ENCODE results near the gene NOP10. TPM values are rescaled to one million over a fixed set of nuclear protein-coding genes. Genes with fewer than 3 reads are reported as not detected.
A peak's percentile ranks its signal among the peaks of the same experiment; 100 is the strongest.

NOP10 gene
- total RNA-seq, 1 donor = 190 TPM

DNA sequence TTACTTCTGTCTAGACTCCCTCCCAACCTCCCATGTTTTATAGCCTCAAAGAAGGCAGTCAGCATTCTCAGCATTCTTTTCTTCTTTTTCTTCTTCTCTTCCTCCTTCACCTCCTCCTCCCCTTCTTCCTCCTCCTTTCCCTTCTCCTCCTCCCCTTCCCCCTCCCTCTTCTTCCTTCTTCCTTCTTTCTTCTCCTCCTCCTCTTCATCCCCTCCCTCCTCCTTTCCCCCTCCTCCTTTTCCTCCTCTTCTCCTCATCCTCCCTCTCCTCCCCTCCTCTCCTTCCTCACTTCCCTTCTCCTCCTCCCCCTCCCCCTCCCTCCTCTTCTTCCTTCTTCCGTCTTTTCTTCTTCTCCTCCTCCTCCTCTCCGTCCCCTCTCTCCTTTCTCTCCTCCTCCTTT is 27.7 kb upstream of the NOP10 start:
- no peak overlapping the region for H3K4me3 ChIP-seq (ENCODE audit: low read depth, low read length)
- no peak for DNase-seq (ENCODE audit: low read depth)
- TF ChIP-seq, protein P1, sequence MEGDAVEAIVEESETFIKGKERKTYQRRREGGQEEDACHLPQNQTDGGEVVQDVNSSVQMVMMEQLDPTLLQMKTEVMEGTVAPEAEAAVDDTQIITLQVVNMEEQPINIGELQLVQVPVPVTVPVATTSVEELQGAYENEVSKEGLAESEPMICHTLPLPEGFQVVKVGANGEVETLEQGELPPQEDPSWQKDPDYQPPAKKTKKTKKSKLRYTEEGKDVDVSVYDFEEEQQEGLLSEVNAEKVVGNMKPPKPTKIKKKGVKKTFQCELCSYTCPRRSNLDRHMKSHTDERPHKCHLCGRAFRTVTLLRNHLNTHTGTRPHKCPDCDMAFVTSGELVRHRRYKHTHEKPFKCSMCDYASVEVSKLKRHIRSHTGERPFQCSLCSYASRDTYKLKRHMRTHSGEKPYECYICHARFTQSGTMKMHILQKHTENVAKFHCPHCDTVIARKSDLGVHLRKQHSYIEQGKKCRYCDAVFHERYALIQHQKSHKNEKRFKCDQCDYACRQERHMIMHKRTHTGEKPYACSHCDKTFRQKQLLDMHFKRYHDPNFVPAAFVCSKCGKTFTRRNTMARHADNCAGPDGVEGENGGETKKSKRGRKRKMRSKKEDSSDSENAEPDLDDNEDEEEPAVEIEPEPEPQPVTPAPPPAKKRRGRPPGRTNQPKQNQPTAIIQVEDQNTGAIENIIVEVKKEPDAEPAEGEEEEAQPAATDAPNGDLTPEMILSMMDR (IDR thresholded peaks at IDR 0.05; ENCODE audit: insufficient read depth, low read depth, low read length) = no peak

DNA sequence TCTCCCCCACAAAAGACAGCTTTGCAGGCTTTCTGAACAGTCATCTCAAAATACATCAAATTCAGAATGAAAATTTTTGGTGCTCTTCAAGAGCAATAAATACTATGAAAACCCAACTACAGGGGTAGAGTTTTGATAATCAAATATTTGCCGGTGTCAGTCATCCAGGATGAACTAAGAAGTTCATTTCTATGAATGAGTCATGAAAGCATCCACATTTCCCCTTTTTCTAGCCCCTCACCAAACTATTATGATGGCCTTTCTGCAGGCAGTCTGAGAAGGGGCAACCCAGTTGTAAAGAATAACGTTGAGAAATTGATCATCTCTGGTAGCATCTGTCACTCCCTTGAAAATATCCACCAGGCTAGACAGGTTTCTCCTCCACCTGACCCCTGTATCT is 27.2 kb upstream of the NOP10 start:
- H3K4me3 ChIP-seq (ENCODE audit: low read depth, low read length) = no peak overlapping the region
- DNase-seq (ENCODE audit: low read depth) = no peak
- TF ChIP-seq, protein P1 (IDR thresholded peaks at IDR 0.05; ENCODE audit: insufficient read depth, low read depth, low read length) = no peak

DNA sequence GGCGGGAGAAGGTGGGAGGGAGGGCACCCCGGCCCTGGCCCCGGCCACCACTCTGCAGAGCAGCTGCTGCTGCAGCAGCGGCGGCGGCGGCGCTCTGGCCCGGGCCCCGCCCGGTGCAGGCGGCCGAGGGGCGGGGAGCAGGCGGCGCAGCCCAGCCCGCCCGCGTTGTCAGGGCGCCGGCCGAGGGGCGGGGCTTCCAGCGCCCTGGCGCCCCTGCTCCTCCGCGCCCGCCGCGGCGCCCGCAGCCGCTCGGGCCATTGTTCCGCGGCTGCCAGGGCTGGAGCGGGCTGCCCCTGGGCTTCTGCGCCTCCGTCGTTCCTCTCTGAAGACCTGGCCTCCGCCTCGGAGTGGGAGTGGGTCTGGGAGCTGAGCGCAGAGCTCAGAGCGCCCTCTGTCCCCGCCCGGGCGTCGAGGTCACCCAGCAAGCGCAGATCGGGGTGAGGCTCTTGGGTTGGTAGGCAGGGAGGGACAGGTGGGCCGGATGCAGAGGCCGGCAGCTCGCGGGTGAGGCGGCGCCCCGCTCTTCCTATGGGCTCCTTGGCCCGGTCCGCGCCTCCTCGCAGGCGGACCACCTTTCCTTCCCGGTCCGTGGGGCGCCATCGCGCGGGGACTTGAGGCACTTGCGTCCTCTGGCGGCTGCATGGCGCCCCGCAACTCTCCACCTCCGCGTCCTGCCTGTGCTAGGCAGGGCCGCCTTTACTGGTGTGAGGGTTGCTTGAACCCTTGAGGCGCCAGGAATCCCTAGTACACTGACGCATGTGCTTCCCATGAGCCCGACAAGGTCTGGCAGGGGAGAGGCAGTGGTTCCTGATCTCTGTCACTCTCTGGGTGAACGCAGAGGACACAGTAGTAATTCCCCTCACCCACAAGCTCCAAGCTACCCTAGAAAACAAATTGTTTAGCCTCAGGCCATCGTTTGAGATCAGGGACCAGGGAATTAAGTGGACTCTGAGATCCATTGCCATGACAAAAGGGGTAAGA is 24.5 kb upstream of the NOP10 start, which contains the start of gene LPCAT4:
Gene LPCAT4 (minus strand): TSS at position 96 of the 981 bp plus-strand sequence. CDS start 96 bp downstream, outside the sequence.
- TF ChIP-seq, protein P1 (IDR thresholded peaks at IDR 0.05; ENCODE audit: insufficient read depth, low read depth, low read length) = peak; percentile 93
- DNase-seq (ENCODE audit: low read depth) = peak; percentile 86
- H3K4me3 ChIP-seq (ENCODE audit: low read depth, low read length) = peak within 1 kb of the TSS; percentile 93

DNA sequence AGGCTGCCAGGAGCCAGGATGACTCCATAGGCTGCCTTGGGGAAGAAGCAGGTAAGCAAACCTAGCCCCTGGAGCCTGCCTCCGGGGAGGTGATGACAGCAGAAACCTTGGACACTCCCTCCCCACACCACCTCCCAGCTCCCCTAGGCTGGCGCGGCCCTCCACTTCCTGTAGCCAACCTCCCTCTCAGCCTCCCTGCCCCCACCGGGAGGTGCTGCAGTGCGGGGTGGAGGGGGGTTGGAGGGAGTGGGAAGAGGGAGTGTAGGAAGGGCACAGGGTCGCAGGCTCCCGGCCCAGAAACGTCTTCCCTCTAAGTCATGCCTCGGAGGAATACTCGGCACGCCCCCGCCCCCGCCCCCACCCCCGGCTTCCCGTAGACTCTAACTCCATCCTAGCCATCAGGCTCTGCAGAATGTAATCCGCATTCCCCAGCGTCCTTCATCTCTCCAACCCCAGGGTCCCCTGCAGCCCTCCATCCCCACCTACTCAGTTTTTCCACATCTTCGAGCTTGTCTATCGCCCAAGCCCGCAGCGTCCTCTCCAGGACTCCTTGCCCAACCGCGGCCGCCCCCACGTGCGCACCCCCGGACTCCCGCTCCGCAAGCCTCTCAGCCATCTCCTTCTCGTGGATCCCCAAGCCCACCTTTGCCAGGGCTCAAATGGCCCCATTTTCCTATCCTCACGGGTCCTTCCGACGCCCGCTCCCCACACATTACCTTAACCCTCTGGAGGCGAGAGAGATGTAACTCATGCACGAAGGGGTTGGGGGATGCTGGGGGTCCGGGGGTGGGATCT is 23.5 kb upstream of the NOP10 start:
- peak; percentile 51 for DNase-seq (ENCODE audit: low read depth)
- H3K4me3 ChIP-seq (ENCODE audit: low read depth, low read length) = peak overlapping the region; percentile 87
- TF ChIP-seq, protein P1 (IDR thresholded peaks at IDR 0.05; ENCODE audit: insufficient read depth, low read depth, low read length) = no peak

- H3K4me3 ChIP-seq (ENCODE audit: low read depth, low read length) = peak overlapping the region; percentile 87
- DNase-seq (ENCODE audit: low read depth) = no peak
- TF ChIP-seq, protein P1 (IDR thresholded peaks at IDR 0.05; ENCODE audit: insufficient read depth, low read depth, low read length) = no peak
These were observed 22.9 kb upstream of the NOP10 start for GRCh38 chr15:34365836-34366235.

GRCh38 chr15:34365091-34365825 is 22.3 kb upstream of the NOP10 start:
- DNase-seq (ENCODE audit: low read depth) = no peak
- H3K4me3 ChIP-seq (ENCODE audit: low read depth, low read length) = no peak overlapping the region
- TF ChIP-seq, protein P1 (IDR thresholded peaks at IDR 0.05; ENCODE audit: insufficient read depth, low read depth, low read length) = no peak
